Trophoblast cell (in vitro differentiated cells and primary cell): ENCODE results near the gene RTL1.

Experiments used
- DNase-seq, 2 donors: peaks; one replicate each; pipeline ENCODE4 v3.0.0-alpha.2; 2016
- H2AFZ ChIP-seq: 2 replicates; pipeline ENCODE4 v1.6.1; 2013; ENCODE audit warnings: low read length, moderate library complexity, mild to moderate bottlenecking; ENCODE audit not compliant: insufficient read depth, poor library complexity
- H2AK5ac ChIP-seq: 2 replicates; pipeline ENCODE4 v1.6.1; 2013; ENCODE audit warnings: mild to moderate bottlenecking, low read length
- H2BK120ac ChIP-seq: 2 replicates; pipeline ENCODE4 v1.6.1; 2013; ENCODE audit warnings: low read length, mild to moderate bottlenecking, moderate library complexity; ENCODE audit not compliant: insufficient read depth, poor library complexity
- H2BK12ac ChIP-seq: 2 replicates; pipeline ENCODE4 v1.6.1; 2013; ENCODE audit warnings: mild to moderate bottlenecking, low read length, moderate library complexity
- H2BK5ac ChIP-seq: 2 replicates; pipeline ENCODE4 v1.6.1; 2013; ENCODE audit warnings: low read length, low read depth, moderate library complexity, mild to moderate bottlenecking; ENCODE audit not compliant: poor library complexity
- H3K14ac ChIP-seq: 2 replicates; pipeline ENCODE4 v1.6.1; 2013; ENCODE audit warnings: mild to moderate bottlenecking, low read length
- H3K18ac ChIP-seq: 2 replicates; pipeline ENCODE4 v1.6.1; 2013; ENCODE audit warnings: mild to moderate bottlenecking, low read length
- H3K23ac ChIP-seq: 2 replicates; pipeline ENCODE4 v1.6.1; 2013; ENCODE audit warnings: low read length
- H3K27ac ChIP-seq: 2 replicates; pipeline ENCODE4 v1.5.1; 2013; ENCODE audit warnings: low read depth, mild to moderate bottlenecking, inconsistent platforms, low read length, moderate library complexity
- H3K27me3 ChIP-seq: 2 replicates; pipeline ENCODE4 v1.6.1; 2013; ENCODE audit warnings: inconsistent platforms, mild to moderate bottlenecking, low read length, moderate library complexity; ENCODE audit not compliant: insufficient read depth
- H3K36me3 ChIP-seq, 2 experiments: 1 replicate in 1 of 2; 2 replicates in 1 of 2; pipeline ENCODE4 v1.6.1; 2013; ENCODE audit warnings: low read length in 2 of 2, mild to moderate bottlenecking in 2 of 2, moderate library complexity in 1 of 2; ENCODE audit not compliant: insufficient read depth in 2 of 2, control insufficient read depth in 1 of 2
- H3K4ac ChIP-seq: 2 replicates; pipeline ENCODE4 v1.6.1; 2013; ENCODE audit warnings: low read depth, mild to moderate bottlenecking, low read length, moderate library complexity
- H3K4me1 ChIP-seq, 2 experiments: 1 replicate in 1 of 2; 2 replicates in 1 of 2; pipeline ENCODE4 v1.6.1; 2013; ENCODE audit warnings: low read length in 2 of 2, mild to moderate bottlenecking in 2 of 2, moderate library complexity in 1 of 2; ENCODE audit not compliant: insufficient read depth in 2 of 2, control insufficient read depth in 1 of 2
- H3K4me2 ChIP-seq: 2 replicates; pipeline ENCODE4 v1.6.1; 2013; ENCODE audit warnings: inconsistent platforms, mild to moderate bottlenecking, low read length, moderate library complexity
- H3K4me3 ChIP-seq: 2 replicates; pipeline ENCODE4 v1.5.1; 2013; ENCODE audit warnings: mild to moderate bottlenecking, low read depth, low read length, inconsistent platforms
- H3K79me1 ChIP-seq: one replicate; pipeline ENCODE4 v1.6.1; 2013; ENCODE audit warnings: low read length
- H3K79me2 ChIP-seq: 2 replicates; pipeline ENCODE4 v1.6.1; 2013; ENCODE audit warnings: low read length, mild to moderate bottlenecking; ENCODE audit not compliant: control insufficient read depth, insufficient read depth, poor library complexity
- H3K9ac ChIP-seq: 2 replicates; pipeline ENCODE4 v1.6.1; 2013; ENCODE audit warnings: mild to moderate bottlenecking, low read length
- H3K9me3 ChIP-seq: 2 replicates; pipeline ENCODE4 v1.6.1; 2013; ENCODE audit warnings: low read depth, mild to moderate bottlenecking, control low read depth, inconsistent platforms, low read length; ENCODE audit not compliant: insufficient read depth
- H4K12ac ChIP-seq: 2 replicates; pipeline ENCODE4 v1.6.1; 2013; ENCODE audit warnings: low read depth, mild to moderate bottlenecking, low read length, moderate library complexity
- H4K8ac ChIP-seq: 2 replicates; pipeline ENCODE4 v1.6.1; 2013; ENCODE audit warnings: low read depth, mild to moderate bottlenecking, low read length, moderate library complexity
- H4K91ac ChIP-seq: one replicate; pipeline ENCODE4 v1.6.1; 2013; ENCODE audit warnings: low read depth, mild to moderate bottlenecking, low read length, moderate library complexity
- WGBS: extraction: QIAGEN DNeasy Blood & Tissue Kit; methylation state at CpG from one replicate; pipeline ENCODE4 v1.1.7; 2013; ENCODE audit warnings: missing lambda C conversion rate; ENCODE audit not compliant: insufficient read length, insufficient coverage; ENCODE audit errors: extremely low coverage; 5-methylcytosine and 5-hydroxymethylcytosine counted together

Gene RTL1

DNA sequence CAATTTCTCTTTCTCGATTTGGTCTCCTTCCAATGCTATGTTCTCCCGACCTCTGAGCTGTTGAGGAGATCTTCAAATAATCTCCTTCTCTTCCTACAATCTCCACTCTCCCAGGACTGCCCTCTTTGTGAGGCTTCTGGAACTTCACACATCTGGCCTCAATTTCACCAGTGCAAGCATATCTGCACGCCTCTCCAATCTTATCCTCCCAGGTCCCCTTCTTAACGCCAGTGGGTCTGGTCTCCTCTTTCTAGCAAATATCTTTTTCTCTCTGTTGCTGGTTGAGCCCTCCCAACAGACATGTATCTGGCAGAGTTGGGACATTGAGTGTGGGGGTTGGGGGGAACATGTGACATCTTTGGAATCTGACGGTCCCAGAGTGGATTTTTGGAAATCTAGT is 17.9 kb downstream of the RTL1 start:
- Histone ChIP-seq H3K23ac (no peak overlapping the region), H3K18ac (no peak overlapping the region), H3K9me3 (peaks cover 20% of the 10 kb centered on the region), H3K4me2 (no peak overlapping the region), H3K27me3 (no peaks in the 10 kb centered on the region), H4K91ac (no peak overlapping the region), H3K36me3 (no peaks in the 10 kb centered on the region), H2BK5ac (no peak overlapping the region), H3K79me2 (no peaks in the 10 kb centered on the region), H3K79me1 (no peaks in the 10 kb centered on the region), H2AK5ac (no peak overlapping the region), H2BK12ac (no peak overlapping the region), H2AFZ (no peak overlapping the region), H2BK120ac (no peak overlapping the region), H3K4ac (no peak overlapping the region), H3K4me1 (no peaks in the 10 kb centered on the region), H4K12ac (no peak overlapping the region), H3K9ac (no peak overlapping the region), H3K27ac (no peak overlapping the region), H3K14ac (no peak overlapping the region), H3K4me3 (no peak overlapping the region), H4K8ac (no peak overlapping the region)
- DNase-seq, result no peak
- no CpG with 5 or more reads among the region's 5 CpGs for WGBS

DNA sequence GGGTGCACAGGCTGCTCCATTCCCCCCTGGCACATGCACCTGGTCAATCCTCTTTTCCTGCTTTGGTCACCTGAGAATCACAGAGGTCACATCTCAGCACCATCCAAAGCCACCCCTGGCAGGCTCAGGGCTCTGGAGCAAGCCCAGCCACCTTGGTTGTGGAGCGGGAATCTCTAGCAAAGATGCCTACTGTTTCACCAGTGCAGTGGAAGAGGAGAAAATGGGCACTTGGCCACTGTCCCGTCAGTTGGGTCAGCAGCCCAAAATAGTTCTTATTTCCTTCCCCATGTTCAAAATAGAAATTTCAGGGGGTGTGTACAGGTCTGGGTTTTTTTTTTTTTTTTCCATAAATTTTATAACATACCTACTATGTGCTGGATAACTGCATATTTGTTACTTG is 18.3 kb downstream of the RTL1 start:
- Histone ChIP-seq H2AK5ac (no peak overlapping the region), H3K4me3 (no peak overlapping the region), H4K12ac (no peak overlapping the region), H3K23ac (no peak overlapping the region), H3K9ac (no peak overlapping the region), H3K36me3 (no peaks in the 10 kb centered on the region), H2BK120ac (no peak overlapping the region), H3K9me3 (peaks cover 20% of the 10 kb centered on the region), H3K18ac (no peak overlapping the region), H4K8ac (no peak overlapping the region), H3K14ac (no peak overlapping the region), H2BK12ac (no peak overlapping the region), H2AFZ (no peak overlapping the region), H2BK5ac (no peak overlapping the region), H3K4me1 (no peaks in the 10 kb centered on the region), H3K79me1 (no peaks in the 10 kb centered on the region), H3K4me2 (no peak overlapping the region), H3K27me3 (no peaks in the 10 kb centered on the region), H4K91ac (no peak overlapping the region), H3K4ac (no peak overlapping the region), H3K79me2 (no peaks in the 10 kb centered on the region), H3K27ac (no peak overlapping the region)
- no CpG with 5 or more reads among the region's 2 CpGs for WGBS
- no peak for DNase-seq

DNA sequence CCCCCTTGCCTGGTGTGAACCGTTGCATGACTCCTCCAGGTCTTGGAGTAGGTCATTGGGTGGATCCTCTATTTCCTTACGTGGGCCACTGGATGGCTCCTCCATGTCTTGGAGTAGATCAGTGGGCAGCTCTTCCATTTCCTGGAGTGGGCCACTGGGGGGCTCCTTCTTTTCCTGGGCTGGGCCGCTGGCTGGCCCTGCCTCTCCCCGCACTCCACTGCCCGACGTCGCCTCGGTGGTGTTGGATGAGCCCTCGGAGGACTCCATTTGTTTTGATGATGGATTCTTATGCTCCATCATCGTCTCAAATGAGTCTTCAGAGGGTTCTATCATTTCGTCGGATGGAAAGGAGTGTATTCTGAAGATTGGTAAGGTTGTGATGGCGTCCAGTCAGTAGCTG is 19.1 kb downstream of the RTL1 start:
- Histone ChIP-seq H2BK12ac (no peak overlapping the region), H3K27ac (no peak overlapping the region), H3K4me3 (no peak overlapping the region), H4K8ac (no peak overlapping the region), H4K91ac (no peak overlapping the region), H4K12ac (no peak overlapping the region), H3K79me2 (no peaks in the 10 kb centered on the region), H3K4me2 (no peak overlapping the region), H3K27me3 (no peaks in the 10 kb centered on the region), H3K36me3 (no peaks in the 10 kb centered on the region), H3K79me1 (no peaks in the 10 kb centered on the region), H3K4ac (no peak overlapping the region), H3K9me3 (peaks cover 20% of the 10 kb centered on the region), H3K14ac (no peak overlapping the region), H2AFZ (no peak overlapping the region), H3K23ac (no peak overlapping the region), H3K4me1 (no peaks in the 10 kb centered on the region), H3K9ac (no peak overlapping the region), H3K18ac (no peak overlapping the region), H2BK120ac (no peak overlapping the region), H2BK5ac (no peak overlapping the region), H2AK5ac (no peak overlapping the region)
- no peak for DNase-seq
- no CpG with 5 or more reads among the region's 13 CpGs for WGBS

DNA sequence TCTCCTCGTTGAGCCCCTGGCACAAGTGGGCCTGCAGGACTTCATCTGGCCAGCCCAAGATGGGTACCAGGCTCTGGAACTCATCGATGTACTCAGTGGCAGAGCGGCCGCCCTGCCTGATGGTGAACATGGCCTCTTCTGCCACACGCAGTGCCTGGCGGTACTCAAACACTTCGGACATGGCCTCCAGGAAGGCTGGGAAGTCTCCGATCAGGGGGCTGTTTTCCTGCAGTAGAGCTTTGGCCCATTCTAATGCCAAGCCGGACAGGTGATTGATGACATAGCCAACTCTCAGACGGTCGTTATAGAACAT is 19.8 kb downstream of the RTL1 start:
- H2BK12ac ChIP-seq, result no peak overlapping the region
- no peak overlapping the region for H2AFZ ChIP-seq
- no peak overlapping the region for H3K14ac ChIP-seq
- no peak overlapping the region for H2AK5ac ChIP-seq
- no peak overlapping the region for H4K12ac ChIP-seq
- no peak overlapping the region for H3K4ac ChIP-seq
- no peak overlapping the region for H3K18ac ChIP-seq
- H3K23ac ChIP-seq, result no peak overlapping the region
- peaks cover 20% of the 10 kb centered on the region for H3K9me3 ChIP-seq
- H3K4me1 ChIP-seq, result no peaks in the 10 kb centered on the region
- H3K27me3 ChIP-seq, result no peaks in the 10 kb centered on the region
- H3K79me2 ChIP-seq, result no peaks in the 10 kb centered on the region
- H3K27ac ChIP-seq, result no peak overlapping the region
- no CpG with 5 or more reads among the region's 11 CpGs for WGBS
- DNase-seq, result no peak
- H2BK120ac ChIP-seq, result no peak overlapping the region
- H2BK5ac ChIP-seq, result no peak overlapping the region
- H3K9ac ChIP-seq, result no peak overlapping the region
- H3K36me3 ChIP-seq, result no peaks in the 10 kb centered on the region
- H3K4me2 ChIP-seq, result no peak overlapping the region
- H3K79me1 ChIP-seq, result no peaks in the 10 kb centered on the region
- no peak overlapping the region for H4K8ac ChIP-seq
- no peak overlapping the region for H3K4me3 ChIP-seq
- H4K91ac ChIP-seq, result no peak overlapping the region
